Keratinocyte (primary cell): Measurements from ENCODE around the gene SLC25A1. TPM values are rescaled to one million over a fixed set of nuclear protein-coding genes. Genes with fewer than 3 reads are reported as not detected.

Source experiments
- DNase-seq: peaks from one replicate; pipeline ENCODE4 v3.0.0-alpha.2; 2011; ENCODE audit warnings: low read depth, missing footprints, low spot score
- FAIRE-seq: peaks from 2 replicates; lab custom pipeline; 2011; peaks lifted over from hg19 to GRCh38; lab: Jason Lieb, UNC
- H2AFZ ChIP-seq: 2 replicates; pipeline ENCODE4 v1.6.0; 2012; ENCODE audit warnings: low read length, control low read depth, inconsistent platforms; ENCODE audit not compliant: control insufficient read depth
- H3K27ac ChIP-seq: 2 replicates; pipeline ENCODE4 v1.5.1; 2011; ENCODE audit warnings: low read length; ENCODE audit not compliant: control insufficient read depth, insufficient read depth
- H3K27me3 ChIP-seq: 3 replicates; pipeline ENCODE4 v1.6.0; 2011; ENCODE audit warnings: low read length; ENCODE audit not compliant: control insufficient read depth, insufficient read depth; ENCODE audit errors: extremely low read depth
- H3K36me3 ChIP-seq, 2 experiments: 2 replicates in 1 of 2; 3 replicates in 1 of 2; pipeline ENCODE4 v1.5.1; 2011; ENCODE audit warnings: low read length in 2 of 2, mild to moderate bottlenecking in 1 of 2; ENCODE audit not compliant: control insufficient read depth in 2 of 2, insufficient read depth in 2 of 2; ENCODE audit errors: extremely low read depth in 1 of 2
- H3K4me1 ChIP-seq: 3 replicates; pipeline ENCODE4 v1.5.1; 2011; ENCODE audit warnings: low read length; ENCODE audit not compliant: control insufficient read depth, insufficient read depth; ENCODE audit errors: extremely low read depth
- H3K4me2 ChIP-seq: 3 replicates; pipeline ENCODE4 v1.6.0; 2011; ENCODE audit warnings: low read depth, low read length; ENCODE audit not compliant: control insufficient read depth, insufficient read depth; ENCODE audit errors: extremely low read depth
- H3K4me3 ChIP-seq, 3 experiments: fragments of 200-600 bp in 1 of 3; sonication (generic) in 1 of 3; 2 replicates in 2 of 3; 3 replicates in 1 of 3; pipeline ENCODE4 v1.5.1; 2011 to 2016; ENCODE audit warnings: low read length in 3 of 3, mild to moderate bottlenecking in 3 of 3, control low read depth in 2 of 3, inconsistent platforms in 1 of 3, low read depth in 1 of 3, mixed read lengths in 1 of 3, mixed run types in 1 of 3, moderate library complexity in 1 of 3; ENCODE audit not compliant: control insufficient read depth in 2 of 3, insufficient read depth in 2 of 3; ENCODE audit errors: extremely low read depth in 1 of 3
- H3K79me2 ChIP-seq: 2 replicates; pipeline ENCODE4 v1.6.0; 2012; ENCODE audit warnings: low read length; ENCODE audit not compliant: control insufficient read depth, insufficient read depth
- H3K9ac ChIP-seq: 3 replicates; pipeline ENCODE4 v1.6.0; 2011; ENCODE audit warnings: low read length; ENCODE audit not compliant: control insufficient read depth, insufficient read depth; ENCODE audit errors: extremely low read depth
- H3K9me1 ChIP-seq: 3 replicates; pipeline ENCODE4 v1.6.0; 2011; ENCODE audit warnings: low read length; ENCODE audit not compliant: control insufficient read depth, insufficient read depth; ENCODE audit errors: extremely low read depth
- H3K9me3 ChIP-seq: 2 replicates; pipeline ENCODE4 v1.5.1; 2012; ENCODE audit warnings: low read depth, low read length; ENCODE audit not compliant: control insufficient read depth
- H4K20me1 ChIP-seq: 3 replicates; pipeline ENCODE4 v1.6.0; 2011; ENCODE audit warnings: low read length; ENCODE audit not compliant: control insufficient read depth, insufficient read depth; ENCODE audit errors: extremely low read depth
- CTCF ChIP-seq, 3 experiments: IDR thresholded peaks in 1 of 3; conservative IDR thresholded peaks in 1 of 3; optimal IDR thresholded peaks in 1 of 3; 2 replicates in 2 of 3; 3 replicates in 1 of 3; pipeline versions ENCODE3 to v1.5.1; 2011; ENCODE audit warnings: low read length in 3 of 3, mild to moderate bottlenecking in 3 of 3, moderate library complexity in 2 of 3, control low read depth in 1 of 3, inconsistent platforms in 1 of 3; ENCODE audit not compliant: insufficient read depth in 2 of 3; ENCODE audit errors: extremely low read depth in 1 of 3
- EZH2 ChIP-seq: IDR thresholded peaks from one replicate; pipeline ENCODE4 v1.6.1; 2012; ENCODE audit warnings: inconsistent platforms, mild to moderate bottlenecking, low read length, moderate library complexity
- dilution Hi-C: fragments of 300-500 bp; cut with MboI; formaldehyde crosslinking; loops from one replicate; pipeline ENCODE4 v1.7.0; 2020; ENCODE audit warnings: low sequenced_read_pairs; ENCODE audit not compliant: extremely low pct_ligation_motif_present
- polyA plus RNA-seq, 5 experiments: library from polyadenylated mRNA; depleted of rRNA in 3 of 5; stranded (reverse) in 3 of 5; stranded (forward) in 1 of 5; unstranded in 1 of 5; fragments of >200 nt; gene quantifications; 1 replicate in 1 of 5; 2 replicates in 3 of 5; 3 replicates in 1 of 5; pipeline versions ENCODE4 v1.2.1 to v1.2.3, GENCODE V29; 2011 to 2012; ENCODE audit warnings: missing spikeins in 2 of 5, low read depth in 1 of 5, low replicate concordance in 1 of 5

SLC25A1 gene
- polyA plus RNA-seq, 1 donor (not counting 4 experiments of a cell fraction or from before 2014, with no cell fraction given) = 27.7 TPM

DNA sequence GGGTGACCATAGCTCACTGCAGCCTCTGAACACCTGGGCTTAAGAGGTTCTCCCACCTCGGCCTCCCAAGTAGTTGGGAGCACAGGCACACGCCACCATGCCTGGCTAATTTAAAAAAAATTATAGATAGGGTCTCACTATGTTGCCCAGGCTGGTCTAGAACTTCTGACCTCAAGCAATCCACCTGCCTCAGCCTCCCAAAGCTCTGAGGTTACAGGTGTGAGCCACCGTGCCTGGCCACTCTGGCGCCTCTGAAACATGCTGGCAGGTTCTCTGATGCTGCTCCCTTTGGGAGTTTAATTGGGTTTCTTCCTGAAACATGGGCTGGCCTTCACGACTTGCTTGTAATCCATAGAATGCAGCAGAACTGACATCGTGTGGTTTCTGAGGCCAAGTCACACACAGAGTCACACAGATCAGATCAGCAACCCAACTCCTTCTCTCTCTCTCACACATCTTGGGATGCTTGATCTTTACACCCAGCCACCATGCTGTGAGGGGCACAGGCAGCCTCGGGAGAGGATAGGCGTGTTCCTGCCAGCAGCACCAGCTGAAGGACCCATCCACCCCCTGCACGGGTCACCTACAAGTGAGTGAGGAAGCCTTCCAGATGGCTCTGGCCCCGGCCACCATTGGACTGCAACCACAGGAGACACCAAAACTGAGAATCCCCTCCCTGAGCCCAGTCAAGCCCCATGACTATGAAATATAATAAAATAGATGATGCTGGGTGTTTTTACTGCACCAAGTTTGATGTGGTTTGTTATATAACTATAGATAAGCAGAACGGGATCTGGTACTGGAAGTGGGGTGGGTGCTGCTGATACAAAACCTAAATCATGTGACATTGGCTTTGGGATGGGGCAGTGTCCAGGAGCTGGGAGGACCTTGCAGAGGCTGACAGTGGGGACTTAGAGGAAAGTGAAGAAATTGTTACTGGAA, 25.3 kb downstream of the SLC25A1 start:
- H3K27me3 ChIP-seq = peaks cover 45% of the 10 kb centered on the region
- H2AFZ ChIP-seq = no peak overlapping the region
- no peak overlapping the region for H3K9ac ChIP-seq
- TF ChIP-seq EZH2 (no peak), CTCF (optimal IDR thresholded peaks at IDR 0.05 in 1 of 3, IDR thresholded peaks at IDR 0.05 in 1 of 3, conservative IDR thresholded peaks at IDR 0.05 in 1 of 3; ENCODE audit: extremely low read depth in 1 of 3, insufficient read depth in 2 of 3, low read length in 3 of 3) (no peak)
- no peaks in the 10 kb centered on the region for H3K79me2 ChIP-seq
- no peaks in the 10 kb centered on the region for H3K9me1 ChIP-seq
- H3K9me3 ChIP-seq = no peaks in the 10 kb centered on the region
- no peak overlapping the region for H3K27ac ChIP-seq
- no peaks in the 10 kb centered on the region for H4K20me1 ChIP-seq
- H3K36me3 ChIP-seq = no peaks in the 10 kb centered on the region
- no peak overlapping the region for H3K4me2 ChIP-seq
- DNase-seq (no peak), FAIRE-seq (no peak)
- no peaks in the 10 kb centered on the region for H3K4me1 ChIP-seq
- no peak overlapping the region for H3K4me3 ChIP-seq
- dilution Hi-C loops = no loop called here

DNA sequence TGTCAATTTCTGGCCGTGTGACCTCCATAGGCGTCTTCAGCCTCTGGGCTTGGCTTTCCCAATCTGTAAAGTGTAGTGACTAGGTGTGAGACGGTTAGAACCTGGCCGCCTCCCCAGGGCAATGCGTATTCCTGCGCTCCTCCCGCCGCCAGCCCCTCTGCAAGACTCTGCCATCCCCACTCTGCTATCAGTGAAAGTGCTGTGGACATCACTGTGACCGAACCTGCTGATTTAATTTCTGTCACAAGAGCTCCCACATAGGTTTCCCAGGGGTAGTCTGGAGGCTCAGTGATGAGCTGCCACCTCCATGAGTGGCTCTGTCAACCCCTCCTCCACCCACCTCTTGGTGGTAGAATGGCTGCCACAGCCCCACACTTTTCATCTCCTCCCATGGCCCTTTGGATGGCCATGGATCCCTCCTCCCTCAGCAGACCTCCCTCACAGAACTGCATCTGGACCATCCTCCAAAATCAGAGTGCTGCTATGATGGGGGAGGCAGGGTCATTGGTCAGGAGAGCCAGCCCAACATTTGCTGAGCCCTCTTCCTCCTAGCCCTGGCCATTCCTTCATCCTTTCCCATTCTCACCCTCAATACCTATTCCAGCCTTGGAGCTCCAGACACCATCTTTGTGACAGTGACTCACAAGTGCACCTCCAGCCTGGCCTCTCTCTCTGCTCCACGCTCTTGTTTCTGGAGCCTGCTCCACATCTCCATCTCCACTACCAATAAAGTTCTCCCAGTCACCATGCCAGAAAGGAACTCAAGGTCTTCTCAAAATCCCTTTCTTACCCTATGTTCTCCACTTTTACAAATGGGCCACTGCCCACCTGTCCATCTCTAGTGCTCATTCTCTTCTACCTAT, 27.0 kb downstream of the SLC25A1 start:
- Histone ChIP-seq H3K27me3 (peaks cover 53% of the 10 kb centered on the region), H3K4me3 (no peak overlapping the region), H3K4me2 (no peak overlapping the region), H2AFZ (no peak overlapping the region), H3K79me2 (no peaks in the 10 kb centered on the region), H3K4me1 (no peaks in the 10 kb centered on the region), H3K36me3 (no peaks in the 10 kb centered on the region), H3K9ac (no peak overlapping the region), H3K9me3 (no peaks in the 10 kb centered on the region), H3K27ac (no peak overlapping the region), H3K9me1 (no peaks in the 10 kb centered on the region), H4K20me1 (no peaks in the 10 kb centered on the region)
- dilution Hi-C loops = no loop called here
- DNase-seq (no peak), FAIRE-seq (no peak)
- TF ChIP-seq CTCF (optimal IDR thresholded peaks at IDR 0.05 in 1 of 3, IDR thresholded peaks at IDR 0.05 in 1 of 3, conservative IDR thresholded peaks at IDR 0.05 in 1 of 3; ENCODE audit: extremely low read depth in 1 of 3, insufficient read depth in 2 of 3, low read length in 3 of 3) (no peak), EZH2 (no peak)
